GM18519 (cell line): ENCODE results near the gene WDR91.

Experiments
- ATAC-seq: cut with Tn5 transposase; IDR thresholded peaks from one replicate; pipeline ENCODE4 v1.9.1; 2021; ENCODE audit warnings: mild to moderate bottlenecking, moderate library complexity; ENCODE audit not compliant: unreplicated experiment, low FRiP score

WDR91 gene

GRCh38 chr7:135211179-135211945 is at the start of gene WDR91:
WDR91 (minus strand) TSS chr7:135211526; CDS start chr7:135211502, 24 bp downstream.
- ATAC-seq, result peak; percentile 66

- ATAC-seq, result no peak
Observed at GRCh38 chr7:135260470-135260869, 49.1 kb upstream of the WDR91 start.

GRCh38 chr7:135259702-135260101 is 48.4 kb upstream of the WDR91 start:
- ATAC-seq, result no peak

- ATAC-seq, result no peak
Observed at GRCh38 chr7:135258585-135258984, 47.3 kb upstream of the WDR91 start.

- no peak for ATAC-seq
Observed at GRCh38 chr7:135257790-135258189, 46.5 kb upstream of the WDR91 start.

GRCh38 chr7:135253851-135254771 is 42.8 kb upstream of the WDR91 start:
- ATAC-seq, result no peak

GRCh38 chr7:135251496-135252391 is 40.4 kb upstream of the WDR91 start:
- no peak for ATAC-seq

- no peak for ATAC-seq
Observed at GRCh38 chr7:135248546-135248945, 37.2 kb upstream of the WDR91 start.

GRCh38 chr7:135247746-135248471 is 36.6 kb upstream of the WDR91 start:
- ATAC-seq, result no peak

GRCh38 chr7:135246191-135246825 is 35.0 kb upstream of the WDR91 start:
- no peak for ATAC-seq

- no peak for ATAC-seq
Observed at GRCh38 chr7:135245226-135246190, 34.2 kb upstream of the WDR91 start.

- no peak for ATAC-seq
Observed at GRCh38 chr7:135242096-135242684, 30.9 kb upstream of the WDR91 start.

- ATAC-seq, result no peak
Observed at GRCh38 chr7:135240441-135240840, 29.1 kb upstream of the WDR91 start.

GRCh38 chr7:135239263-135239662 is 27.9 kb upstream of the WDR91 start:
- ATAC-seq, result no peak

GRCh38 chr7:135238112-135238744 is 26.9 kb upstream of the WDR91 start:
- no peak for ATAC-seq

- ATAC-seq, result no peak
Observed at GRCh38 chr7:135236727-135237126, 25.4 kb upstream of the WDR91 start.

GRCh38 chr7:135235841-135236240 is 24.5 kb upstream of the WDR91 start:
- ATAC-seq, result no peak
